ENCODE results near the gene DLL4. TPM values are rescaled to one million over a fixed set of nuclear protein-coding genes. Genes with fewer than 3 reads are reported as not detected.

The DLL4 gene
- total RNA-seq, 2 experiments from 2014 or later = 0.15 to 0.19 TPM

- no peak for DNase-seq (ENCODE audit: low spot score)
- no peaks in the 10 kb centered on the region for H3K9me2 ChIP-seq (ENCODE audit: insufficient read depth, low read length)
- H3K4me2 ChIP-seq (ENCODE audit: low read length) = no peak overlapping the region
- H4K20me1 ChIP-seq (ENCODE audit: insufficient read depth, low read length) = no peaks in the 10 kb centered on the region
- H3K4me3 ChIP-seq (ENCODE audit: low read depth, low read length, poor library complexity, severe bottlenecking) = no peak overlapping the region
- TF ChIP-seq EZH2phosphoT487 (IDR thresholded peaks at IDR 0.05; ENCODE audit: borderline replicate concordance, low read depth, low read length) = no peak
- TF ChIP-seq CTCF (conservative IDR thresholded peaks at IDR 0.05; ENCODE audit: low read length) = no peak
- no peak overlapping the region for H2AFZ ChIP-seq (ENCODE audit: low read length)
- H3K9me3 ChIP-seq (ENCODE audit: low read length) = peaks cover 3% of the 10 kb centered on the region; the same call in 1 of the 2 replicates
- ChIA-PET CTCF (ENCODE audit: unreplicated experiment) (interaction anchor here (0.6 kb wide), 1 partner anchor 12 kb away, joined by 7 read pairs; no protein-coding TSS in a partner anchor), POLR2A (interaction anchor here (1.4 to 1.5 kb wide), 2 partner anchors 11 to 23 kb away, joined by 4 to 5 read pairs; no protein-coding TSS in a partner anchor)
- no peaks in the 10 kb centered on the region for H3K4me1 ChIP-seq (ENCODE audit: insufficient read depth, low read length, poor library complexity, severe bottlenecking)
- no TSS peak for BruUV-seq (replicated peaks)
- intact Hi-C loops (cut with micrococcal nuclease; ENCODE audit: unreplicated experiment) = no loop called here
- no peaks in the 10 kb centered on the region for H3K79me2 ChIP-seq (ENCODE audit: insufficient read depth, low read depth, low read length)
- no peak overlapping the region for H3K27ac ChIP-seq (ENCODE audit: low read depth, low read length, poor library complexity, severe bottlenecking)
- H3K36me3 ChIP-seq (ENCODE audit: insufficient read depth, low read length) = no peaks in the 10 kb centered on the region
Measured at GRCh38 chr15:40881351-40881750, 47.8 kb upstream of the DLL4 start.

GRCh38 chr15:40886586-40886985 is 42.6 kb upstream of the DLL4 start:
- no peak overlapping the region for H2AFZ ChIP-seq (ENCODE audit: low read length)
- ChIA-PET CTCF (ENCODE audit: unreplicated experiment) (interaction anchor here (0.5 to 0.6 kb wide), 2 partner anchors 29 to 34 kb away, joined by 3 read pairs; no protein-coding TSS in a partner anchor), POLR2A (interaction anchor here (0.6 kb wide), 1 partner anchor 45 kb away, joined by 4 read pairs; no protein-coding TSS in a partner anchor)
- H3K79me2 ChIP-seq (ENCODE audit: insufficient read depth, low read depth, low read length) = no peaks in the 10 kb centered on the region
- H3K9me3 ChIP-seq (ENCODE audit: low read length) = peaks cover 3% of the 10 kb centered on the region; the same call in 1 of the 2 replicates
- no peak overlapping the region for H3K27ac ChIP-seq (ENCODE audit: low read depth, low read length, poor library complexity, severe bottlenecking)
- H3K4me1 ChIP-seq (ENCODE audit: insufficient read depth, low read length, poor library complexity, severe bottlenecking) = peaks cover 12% of the 10 kb centered on the region
- H3K4me3 ChIP-seq (ENCODE audit: low read depth, low read length, poor library complexity, severe bottlenecking) = no peak overlapping the region
- H3K9me2 ChIP-seq (ENCODE audit: insufficient read depth, low read length) = no peaks in the 10 kb centered on the region
- DNase-seq (ENCODE audit: low spot score) = no peak
- no TSS peak for BruUV-seq (replicated peaks)
- no peak overlapping the region for H3K4me2 ChIP-seq (ENCODE audit: low read length)
- H4K20me1 ChIP-seq (ENCODE audit: insufficient read depth, low read length) = no peaks in the 10 kb centered on the region
- intact Hi-C loops (cut with micrococcal nuclease; ENCODE audit: unreplicated experiment) = no loop called here
- TF ChIP-seq CTCF (conservative IDR thresholded peaks at IDR 0.05; ENCODE audit: low read length) = no peak
- no peak for TF ChIP-seq EZH2phosphoT487 (IDR thresholded peaks at IDR 0.05; ENCODE audit: borderline replicate concordance, low read depth, low read length)
- H3K36me3 ChIP-seq (ENCODE audit: insufficient read depth, low read length) = no peaks in the 10 kb centered on the region

GRCh38 chr15:40889112-40889511 is 40.0 kb upstream of the DLL4 start:
- Histone ChIP-seq H3K4me3 (ENCODE audit: low read depth, low read length, poor library complexity, severe bottlenecking) (no peak overlapping the region), H3K9me3 (ENCODE audit: low read length) (no peaks in the 10 kb centered on the region), H3K4me2 (ENCODE audit: low read length) (no peak overlapping the region), H4K20me1 (ENCODE audit: insufficient read depth, low read length) (no peaks in the 10 kb centered on the region), H2AFZ (ENCODE audit: low read length) (no peak overlapping the region), H3K9me2 (ENCODE audit: insufficient read depth, low read length) (no peaks in the 10 kb centered on the region), H3K4me1 (ENCODE audit: insufficient read depth, low read length, poor library complexity, severe bottlenecking) (peaks cover 23% of the 10 kb centered on the region), H3K27ac (ENCODE audit: low read depth, low read length, poor library complexity, severe bottlenecking) (no peak overlapping the region), H3K79me2 (ENCODE audit: insufficient read depth, low read depth, low read length) (no peaks in the 10 kb centered on the region), H3K36me3 (ENCODE audit: insufficient read depth, low read length) (no peaks in the 10 kb centered on the region)
- intact Hi-C loops (cut with micrococcal nuclease; ENCODE audit: unreplicated experiment) = no loop called here
- ChIA-PET POLR2A (interaction anchor here (0.7 to 4.5 kb wide), 4 partner anchors 11 to 135 kb away, joined by 3 to 34 read pairs (median 3); partner anchors contain the start of gene RHOV), CTCF (ENCODE audit: unreplicated experiment) (interaction anchor here (0.6 to 1.0 kb wide), 2 partner anchors 32 to 53 kb away, joined by 3 to 4 read pairs; no protein-coding TSS in a partner anchor)
- no peak for DNase-seq (ENCODE audit: low spot score)
- TF ChIP-seq EZH2phosphoT487 (IDR thresholded peaks at IDR 0.05; ENCODE audit: borderline replicate concordance, low read depth, low read length) = no peak
- TF ChIP-seq CTCF (conservative IDR thresholded peaks at IDR 0.05; ENCODE audit: low read length) = no peak
- BruUV-seq (replicated peaks) = no TSS peak
